ENCODE data around the gene CSN2.

Gene CSN2, protein sequence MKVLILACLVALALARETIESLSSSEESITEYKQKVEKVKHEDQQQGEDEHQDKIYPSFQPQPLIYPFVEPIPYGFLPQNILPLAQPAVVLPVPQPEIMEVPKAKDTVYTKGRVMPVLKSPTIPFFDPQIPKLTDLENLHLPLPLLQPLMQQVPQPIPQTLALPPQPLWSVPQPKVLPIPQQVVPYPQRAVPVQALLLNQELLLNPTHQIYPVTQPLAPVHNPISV

DNA sequence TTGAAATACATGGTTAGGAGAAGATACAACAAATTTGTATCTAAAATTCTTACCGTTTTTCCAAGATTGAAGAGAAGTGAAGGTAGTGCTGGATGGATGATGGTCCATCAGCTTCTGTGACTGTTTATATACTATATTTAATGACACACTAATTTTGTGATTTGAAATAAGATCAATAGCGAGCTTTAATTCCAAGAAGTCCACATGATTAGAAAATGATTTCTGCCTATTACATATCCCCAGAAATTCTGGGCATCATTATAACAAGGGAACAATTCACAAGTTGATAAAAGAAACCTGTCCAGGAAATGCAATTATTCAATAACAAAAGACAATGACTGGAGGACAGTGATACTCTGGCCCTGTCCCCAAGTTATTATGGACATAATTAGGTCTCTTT is at the start of gene CSN2:
Gene CSN2, minus strand, starts transcription at position 101 of the 400 bp plus-strand sequence. CDS start 4,733 bp downstream, outside the sequence.
- H3K4me1 Mint-ChIP-seq = no peaks in the 10 kb centered on the region
- TF ChIP-seq, protein P1, sequence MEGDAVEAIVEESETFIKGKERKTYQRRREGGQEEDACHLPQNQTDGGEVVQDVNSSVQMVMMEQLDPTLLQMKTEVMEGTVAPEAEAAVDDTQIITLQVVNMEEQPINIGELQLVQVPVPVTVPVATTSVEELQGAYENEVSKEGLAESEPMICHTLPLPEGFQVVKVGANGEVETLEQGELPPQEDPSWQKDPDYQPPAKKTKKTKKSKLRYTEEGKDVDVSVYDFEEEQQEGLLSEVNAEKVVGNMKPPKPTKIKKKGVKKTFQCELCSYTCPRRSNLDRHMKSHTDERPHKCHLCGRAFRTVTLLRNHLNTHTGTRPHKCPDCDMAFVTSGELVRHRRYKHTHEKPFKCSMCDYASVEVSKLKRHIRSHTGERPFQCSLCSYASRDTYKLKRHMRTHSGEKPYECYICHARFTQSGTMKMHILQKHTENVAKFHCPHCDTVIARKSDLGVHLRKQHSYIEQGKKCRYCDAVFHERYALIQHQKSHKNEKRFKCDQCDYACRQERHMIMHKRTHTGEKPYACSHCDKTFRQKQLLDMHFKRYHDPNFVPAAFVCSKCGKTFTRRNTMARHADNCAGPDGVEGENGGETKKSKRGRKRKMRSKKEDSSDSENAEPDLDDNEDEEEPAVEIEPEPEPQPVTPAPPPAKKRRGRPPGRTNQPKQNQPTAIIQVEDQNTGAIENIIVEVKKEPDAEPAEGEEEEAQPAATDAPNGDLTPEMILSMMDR (IDR thresholded peaks at IDR 0.05) = no peak
- no peaks in the 10 kb centered on the region for H3K36me3 Mint-ChIP-seq (ENCODE audit: low read depth)
- no peaks in the 10 kb centered on the region for H3K27me3 Mint-ChIP-seq (ENCODE audit: low read depth, poor library complexity)
- H3K27ac Mint-ChIP-seq = no peak within 1 kb of the TSS
- no peaks in the 10 kb centered on the region for H3K9me3 Mint-ChIP-seq
- DNase-seq = no peak
- H3K4me3 Mint-ChIP-seq = no peak within 1 kb of the TSS

DNA sequence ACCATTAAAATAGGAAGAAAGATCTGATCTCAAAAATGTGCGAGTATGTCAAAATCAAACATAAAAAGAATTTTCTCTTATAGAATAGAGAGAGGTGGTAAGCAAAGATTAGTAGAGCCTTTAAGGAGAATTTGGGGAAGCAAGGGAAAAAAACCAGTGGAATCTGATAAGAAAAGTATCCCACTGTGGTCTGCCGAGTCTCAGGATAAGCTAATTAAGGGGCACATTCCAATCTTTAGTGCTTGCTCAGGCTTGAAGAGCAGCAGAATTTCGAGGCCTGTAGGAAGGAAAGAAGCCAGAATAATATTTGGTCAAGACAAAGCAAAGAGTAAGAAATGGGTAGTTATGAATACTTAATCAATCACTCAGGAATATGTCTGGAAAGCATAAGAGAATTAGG is 43.2 kb upstream of the CSN2 start:
- Mint-ChIP-seq H3K4me3 (no peak overlapping the region), H3K4me1 (no peaks in the 10 kb centered on the region), H3K36me3 (ENCODE audit: low read depth) (no peaks in the 10 kb centered on the region), H3K9me3 (no peaks in the 10 kb centered on the region), H3K27ac (no peak overlapping the region), H3K27me3 (ENCODE audit: low read depth, poor library complexity) (peaks cover 3% of the 10 kb centered on the region)
- TF ChIP-seq, protein P1 (IDR thresholded peaks at IDR 0.05) = no peak
- no peak for DNase-seq

DNA sequence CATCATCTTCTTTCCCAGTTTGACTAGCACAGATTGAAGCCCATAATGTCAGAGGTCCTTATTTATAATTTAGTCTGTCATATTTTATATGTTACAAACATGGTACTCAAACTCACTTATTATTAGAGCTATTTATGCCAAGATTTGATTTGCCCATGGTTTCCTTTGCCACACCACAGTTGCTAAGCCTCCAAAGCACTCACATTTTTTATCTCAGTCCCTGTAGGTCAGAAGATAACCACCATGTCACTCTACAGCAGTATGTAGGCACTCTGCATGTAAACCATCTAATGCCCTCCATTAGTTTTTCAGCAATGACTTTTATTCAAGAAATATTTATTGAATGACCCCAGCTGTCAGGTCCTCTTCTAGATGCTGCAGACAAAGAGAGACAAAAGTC is 37.0 kb upstream of the CSN2 start:
- TF ChIP-seq, protein P1 (IDR thresholded peaks at IDR 0.05) = no peak
- H3K9me3 Mint-ChIP-seq = no peaks in the 10 kb centered on the region
- no peaks in the 10 kb centered on the region for H3K36me3 Mint-ChIP-seq (ENCODE audit: low read depth)
- no peaks in the 10 kb centered on the region for H3K27me3 Mint-ChIP-seq (ENCODE audit: low read depth, poor library complexity)
- no peak overlapping the region for H3K27ac Mint-ChIP-seq
- H3K4me1 Mint-ChIP-seq = no peaks in the 10 kb centered on the region
- no peak overlapping the region for H3K4me3 Mint-ChIP-seq
- no peak for DNase-seq

DNA sequence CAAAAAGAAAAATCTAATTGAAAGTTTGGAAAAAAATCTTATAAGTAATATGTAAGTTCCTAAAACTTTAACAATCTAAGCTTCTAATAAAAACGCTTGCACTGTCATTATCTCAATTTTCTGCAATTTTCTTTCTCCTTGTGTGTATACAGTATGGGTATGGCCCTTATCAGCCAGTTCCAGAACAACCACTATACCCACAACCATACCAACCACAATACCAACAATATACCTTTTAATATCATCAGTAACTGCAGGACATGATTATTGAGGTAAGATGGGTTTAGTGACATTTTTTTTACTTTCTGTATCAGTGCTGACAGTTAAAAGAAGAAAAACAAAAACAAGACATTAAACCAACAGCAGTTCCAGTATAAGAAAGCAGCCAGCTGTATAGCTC is 35.2 kb upstream of the CSN2 start:
- no peak for DNase-seq
- Mint-ChIP-seq H3K27me3 (ENCODE audit: low read depth, poor library complexity) (no peaks in the 10 kb centered on the region), H3K27ac (no peak overlapping the region), H3K9me3 (no peaks in the 10 kb centered on the region), H3K4me1 (no peaks in the 10 kb centered on the region), H3K4me3 (no peak overlapping the region), H3K36me3 (ENCODE audit: low read depth) (no peaks in the 10 kb centered on the region)
- TF ChIP-seq, protein P1 (IDR thresholded peaks at IDR 0.05) = no peak

DNA sequence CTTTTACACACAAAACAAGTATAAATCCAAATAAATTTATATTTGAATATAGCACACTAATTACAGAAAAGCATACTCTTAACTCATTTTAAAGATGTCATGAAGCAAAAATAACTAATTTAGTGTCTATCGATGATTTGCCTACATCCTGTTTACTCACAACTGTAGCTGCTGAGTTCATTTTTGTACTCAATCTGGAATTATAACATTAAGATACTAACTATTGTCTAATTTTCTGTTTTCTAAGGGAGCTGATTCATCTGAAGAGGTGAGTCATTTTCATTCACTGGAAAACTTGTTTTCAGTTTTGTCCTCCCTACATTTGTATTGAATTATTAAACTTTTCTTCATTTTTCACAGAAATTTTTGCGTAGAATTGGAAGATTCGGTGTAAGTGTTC is 33.9 kb upstream of the CSN2 start:
- no peaks in the 10 kb centered on the region for H3K36me3 Mint-ChIP-seq (ENCODE audit: low read depth)
- no peaks in the 10 kb centered on the region for H3K27me3 Mint-ChIP-seq (ENCODE audit: low read depth, poor library complexity)
- no peak overlapping the region for H3K27ac Mint-ChIP-seq
- no peaks in the 10 kb centered on the region for H3K4me1 Mint-ChIP-seq
- DNase-seq = no peak
- no peaks in the 10 kb centered on the region for H3K9me3 Mint-ChIP-seq
- TF ChIP-seq, protein P1 (IDR thresholded peaks at IDR 0.05) = no peak
- no peak overlapping the region for H3K4me3 Mint-ChIP-seq

DNA sequence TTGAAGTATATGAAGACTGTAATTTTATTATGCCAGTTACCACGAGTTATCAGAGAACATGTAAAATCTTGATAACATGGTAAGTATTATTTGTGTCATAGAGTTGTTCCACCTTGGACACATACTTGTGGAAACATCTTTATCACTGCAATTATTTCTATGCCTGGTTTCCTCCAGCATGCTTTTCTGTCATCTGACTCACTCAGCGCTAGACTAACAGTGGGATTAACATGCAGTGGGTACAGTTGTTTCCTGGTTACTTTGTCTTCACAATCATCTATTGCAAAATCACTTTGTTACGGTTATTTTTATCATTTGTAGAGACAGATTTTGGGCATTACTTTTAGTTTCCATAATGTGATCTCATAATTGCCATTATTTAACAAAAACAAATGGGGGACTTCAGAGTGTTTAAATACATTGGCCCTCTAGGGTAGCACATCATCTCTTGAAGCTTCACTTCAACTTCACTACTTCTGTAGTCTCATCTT is 30.0 kb upstream of the CSN2 start, which contains the start of gene STATH:
Gene STATH, plus strand, starts transcription at position 441 of the 491 bp plus-strand sequence. CDS start 2,472 bp downstream, outside the sequence.
- H3K4me3 Mint-ChIP-seq = no peak within 1 kb of the TSS

More for the DNA sequence above, 30.0 kb upstream of the CSN2 start, which contains the start of gene STATH:
- TF ChIP-seq, protein P1 (IDR thresholded peaks at IDR 0.05) = no peak
- Mint-ChIP-seq H3K9me3 (no peaks in the 10 kb centered on the region), H3K27me3 (ENCODE audit: low read depth, poor library complexity) (no peaks in the 10 kb centered on the region), H3K36me3 (ENCODE audit: low read depth) (no peaks in the 10 kb centered on the region), H3K4me1 (no peaks in the 10 kb centered on the region), H3K27ac (no peak within 1 kb of the TSS)
- no peak for DNase-seq
